SH-SY5Y (cell line): ENCODE measurements around the gene ZNF160.

ENCODE experiments used
- GATA2 ChIP-seq: IDR thresholded peaks from 2 replicates; pipeline ENCODE4 v1.6.1; 2011; ENCODE audit warnings: mild to moderate bottlenecking, low read depth, low read length
- GATA3 ChIP-seq: IDR thresholded peaks from 2 replicates; pipeline ENCODE4 v1.6.1; 2011; ENCODE audit warnings: low read depth, mild to moderate bottlenecking, low read length, moderate library complexity

DNA sequence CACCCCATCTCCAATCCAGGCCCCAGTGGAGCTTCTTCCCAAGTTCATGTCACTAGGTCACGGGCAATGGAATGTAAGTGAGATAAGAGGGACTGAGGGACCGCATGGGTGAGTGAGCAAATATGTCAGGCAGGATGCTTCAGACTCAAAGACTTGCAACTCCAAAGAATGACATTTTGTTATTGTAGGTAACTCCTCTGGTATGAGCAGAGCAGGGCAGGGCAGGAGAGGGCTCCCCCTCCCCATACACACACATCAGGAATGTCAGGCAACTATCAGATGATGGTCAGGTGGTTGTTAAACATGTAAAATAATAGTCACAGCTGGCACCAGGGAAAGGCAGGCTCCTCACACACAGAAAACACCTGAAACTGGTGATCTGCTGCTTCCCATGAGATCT, 48.1 kb downstream of the ZNF160 start:
- TF ChIP-seq GATA2 (no peak), GATA3 (no peak)
